ENCODE results near the gene TLE7.

Gene TLE7

GRCh38 chr16:71461686-71462648, 20.1 kb upstream of the TLE7 start, which contains the start of gene ZNF23:
TSS of gene ZNF23 (minus strand) at chr16:71462247. CDS start at chr16:71456796, 5,451 bp downstream.
- POLR2A ChIA-PET = interaction anchor here (0.6 to 1.8 kb wide), 5 partner anchors 18 to 49 kb away, joined by 3 to 16 read pairs (median 4); no protein-coding TSS in a partner anchor
- peak within 1 kb of the TSS; percentile 92 for H3K4me3 ChIP-seq (ENCODE audit: low read depth, low read length)
- H3K36me3 ChIP-seq (ENCODE audit: control insufficient read depth in 2 of 2, insufficient read depth in 1 of 2, low read length in 2 of 2) = no peaks in the 10 kb centered on the region
- no peaks in the 10 kb centered on the region for H3K9me3 ChIP-seq (ENCODE audit: control insufficient read depth, insufficient read depth, low read depth, low read length)
- H3K4me1 ChIP-seq (ENCODE audit: control insufficient read depth, insufficient read depth, low read length) = peaks cover 7% of the 10 kb centered on the region; the same call in 1 of the 2 replicates
- no peak within 1 kb of the TSS; the same call in 1 of the 2 replicates for H3K27ac ChIP-seq (ENCODE audit: extremely low read depth, low read depth, low read length)
- CTCF ChIA-PET = interaction anchor here (0.6 to 2.8 kb wide), 3 partner anchors 18 to 79 kb away, joined by 3 to 9 read pairs (median 3); no protein-coding TSS in a partner anchor
- TF ChIP-seq ZNF658 (tag by site-specific recombination; IDR thresholded peaks at IDR 0.05) = no peak
- peak; percentile 53 for TF ChIP-seq YY2 (tag by site-specific recombination; IDR thresholded peaks at IDR 0.05)
- no peak for TF ChIP-seq ZNF169 (tag by site-specific recombination; IDR thresholded peaks at IDR 0.05)
- no peak for TF ChIP-seq ZNF19 (tag by site-specific recombination; IDR thresholded peaks at IDR 0.05; ENCODE audit: low read depth)
- no peak for TF ChIP-seq ZNF791 (tag by site-specific recombination; IDR thresholded peaks at IDR 0.05)
- no peak for TF ChIP-seq ZNF488 (tag by site-specific recombination; IDR thresholded peaks at IDR 0.05)
- TF ChIP-seq SP7 (tag by site-specific recombination; IDR thresholded peaks at IDR 0.05) = peak; percentile 76
- TF ChIP-seq ZNF510 (tag by site-specific recombination; IDR thresholded peaks at IDR 0.05; ENCODE audit: insufficient replicate concordance) = no peak
- no peak for TF ChIP-seq ZNF585B (tag by site-specific recombination; IDR thresholded peaks at IDR 0.05)
- TF ChIP-seq ZSCAN5A (tag by site-specific recombination; IDR thresholded peaks at IDR 0.05) = no peak
- TF ChIP-seq ZBTB21 (tag by site-specific recombination; IDR thresholded peaks at IDR 0.05) = peak; percentile 98
- peak; percentile 62; the same call in 1 of the 2 replicates for TF ChIP-seq ZEB2 (tag by site-specific recombination; IDR thresholded peaks at IDR 0.05)
- peak; percentile 95 for TF ChIP-seq ZNF518A (tag by site-specific recombination; conservative IDR thresholded peaks at IDR 0.05; ENCODE audit: low read depth)
- TF ChIP-seq ZNF76 (tag by site-specific recombination; IDR thresholded peaks at IDR 0.05; ENCODE audit: borderline replicate concordance, low read depth) = peak; percentile 41; the same call in 1 of the 2 replicates
- no peak for TF ChIP-seq ZNF146 (tag by site-specific recombination; IDR thresholded peaks at IDR 0.05)
- peak; percentile 78; the same call in 1 of the 2 replicates for TF ChIP-seq KLF7 (tag by site-specific recombination; IDR thresholded peaks at IDR 0.05; ENCODE audit: borderline replicate concordance)
- no peak for TF ChIP-seq ZNF654 (tag by site-specific recombination; IDR thresholded peaks at IDR 0.05; ENCODE audit: low read depth)
- no peak for TF ChIP-seq ZFP41 (tag by site-specific recombination; IDR thresholded peaks at IDR 0.05; ENCODE audit: borderline replicate concordance)
- TF ChIP-seq OVOL3 (tag by site-specific recombination; IDR thresholded peaks at IDR 0.05) = peak; percentile 45; the same call in 1 of the 2 replicates
- TF ChIP-seq PBX3 (CRISPR knock-in tag; IDR thresholded peaks at IDR 0.05) = no peak
- TF ChIP-seq ZNF623 (tag by site-specific recombination; IDR thresholded peaks at IDR 0.05) = no peak
- no peak for TF ChIP-seq ZNF366 (tag by site-specific recombination; conservative IDR thresholded peaks at IDR 0.05)
- 0 out of 2 replicates have a peak, but pooled peaks have one; percentile 18 for TF ChIP-seq ZNF639 (tag by site-specific recombination; IDR thresholded peaks at IDR 0.05)
- TF ChIP-seq ZNF549 (tag by site-specific recombination; IDR thresholded peaks at IDR 0.05) = no peak
- TF ChIP-seq ZNF16 (tag by site-specific recombination; IDR thresholded peaks at IDR 0.05; ENCODE audit: low read depth) = no peak
- TF ChIP-seq ZFP37 (tag by site-specific recombination; IDR thresholded peaks at IDR 0.05) = 0 out of 2 replicates have a peak, but pooled peaks have one; percentile 27
- TF ChIP-seq KLF1 (tag by site-specific recombination; IDR thresholded peaks at IDR 0.05) = peak; percentile 51; the same call in 1 of the 2 replicates

All from HEK293 (cell line).